Vagina (tissue), 2 donors: ENCODE results near the gene MND1.

ENCODE experiments used
- POLR2AphosphoS5 ChIP-seq, 2 donors: sonication (generic); formaldehyde crosslinking; IDR thresholded peaks; one replicate each; pipeline ENCODE4 v1.9.0; 2017; ENCODE audit warnings: antibody characterized with exemption in 2 of 2, mild to moderate bottlenecking in 2 of 2, low read depth in 1 of 2; ENCODE audit not compliant: insufficient read depth in 1 of 2
- TF ChIP-seq, protein P1 (sequence below), 3 experiments: fragments of 450-650 bp in 2 of 3; fragments of 200-600 bp in 1 of 3; sonication (generic) in 1 of 3; IDR thresholded peaks; one replicate each; pipeline ENCODE4 v1.5.1; 2017 to 2019; ENCODE audit warnings: antibody characterized with exemption in 3 of 3, mild to moderate bottlenecking in 2 of 3, moderate library complexity in 2 of 3

DNA sequence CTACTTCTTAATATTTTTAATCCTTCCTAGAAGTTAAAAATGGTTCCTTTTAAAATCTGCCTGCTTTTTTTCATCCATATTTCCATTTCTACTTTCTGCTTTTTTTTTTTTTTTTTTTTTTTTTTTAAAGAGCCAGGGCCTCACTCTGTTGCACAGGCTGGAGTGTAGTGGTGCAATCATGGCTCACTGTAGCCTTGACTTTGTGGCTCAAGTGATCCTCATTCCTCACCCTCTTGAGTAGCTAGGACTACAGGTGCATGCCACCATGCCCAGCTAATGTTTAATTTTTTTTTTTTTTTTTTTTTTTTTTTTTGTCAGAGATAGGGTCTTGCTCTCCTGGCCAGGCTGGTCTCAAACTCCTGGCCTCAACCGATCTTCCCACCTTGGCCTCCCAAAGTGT is 39.7 kb downstream of the MND1 start:
- TF ChIP-seq, protein P1, sequence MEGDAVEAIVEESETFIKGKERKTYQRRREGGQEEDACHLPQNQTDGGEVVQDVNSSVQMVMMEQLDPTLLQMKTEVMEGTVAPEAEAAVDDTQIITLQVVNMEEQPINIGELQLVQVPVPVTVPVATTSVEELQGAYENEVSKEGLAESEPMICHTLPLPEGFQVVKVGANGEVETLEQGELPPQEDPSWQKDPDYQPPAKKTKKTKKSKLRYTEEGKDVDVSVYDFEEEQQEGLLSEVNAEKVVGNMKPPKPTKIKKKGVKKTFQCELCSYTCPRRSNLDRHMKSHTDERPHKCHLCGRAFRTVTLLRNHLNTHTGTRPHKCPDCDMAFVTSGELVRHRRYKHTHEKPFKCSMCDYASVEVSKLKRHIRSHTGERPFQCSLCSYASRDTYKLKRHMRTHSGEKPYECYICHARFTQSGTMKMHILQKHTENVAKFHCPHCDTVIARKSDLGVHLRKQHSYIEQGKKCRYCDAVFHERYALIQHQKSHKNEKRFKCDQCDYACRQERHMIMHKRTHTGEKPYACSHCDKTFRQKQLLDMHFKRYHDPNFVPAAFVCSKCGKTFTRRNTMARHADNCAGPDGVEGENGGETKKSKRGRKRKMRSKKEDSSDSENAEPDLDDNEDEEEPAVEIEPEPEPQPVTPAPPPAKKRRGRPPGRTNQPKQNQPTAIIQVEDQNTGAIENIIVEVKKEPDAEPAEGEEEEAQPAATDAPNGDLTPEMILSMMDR (IDR thresholded peaks at IDR 0.05) = no peak
- TF ChIP-seq POLR2AphosphoS5 (IDR thresholded peaks at IDR 0.05; ENCODE audit: insufficient read depth in 1 of 2, low read depth in 1 of 2) = no peak
